ENCODE measurements around the gene PRDM16. TPM values are rescaled to one million over a fixed set of nuclear protein-coding genes. Genes with fewer than 3 reads are reported as not detected.

The PRDM16 gene
- total RNA-seq, 1 experiment from 2014 or later, result 1.6 TPM

DNA sequence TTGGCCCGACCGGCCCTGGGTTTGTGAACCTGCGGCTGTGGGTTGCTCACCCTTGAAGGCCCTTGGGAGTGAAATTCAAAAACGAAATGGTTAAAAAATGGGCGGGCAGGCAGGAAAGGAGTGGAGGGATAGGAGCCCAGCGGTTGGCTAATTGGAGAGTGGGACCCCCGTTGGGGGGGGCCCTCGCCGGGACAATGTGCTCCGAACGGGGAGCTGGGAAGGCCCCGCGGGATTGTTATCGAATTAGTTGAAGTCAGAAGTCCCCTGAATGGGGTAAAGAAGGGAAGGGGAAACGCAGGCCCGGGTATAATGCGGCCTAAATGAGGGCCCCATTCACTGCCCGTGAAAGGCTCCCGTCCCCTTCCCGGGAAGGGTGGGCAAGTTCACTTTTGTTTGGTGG, 135.7 kb downstream of the PRDM16 start:
- Mint-ChIP-seq H3K27me3 (ENCODE audit: low read depth) (no peaks in the 10 kb centered on the region), H3K9me3 (no peaks in the 10 kb centered on the region), H3K4me3 (no peak overlapping the region), H3K4me1 (peaks cover 10% of the 10 kb centered on the region), H3K36me3 (no peaks in the 10 kb centered on the region), H3K27ac (peak overlapping the region; percentile 77)
- CTCF ChIA-PET, result no interaction called here
- ATAC-seq (no peak), DNase-seq (ENCODE audit: low spot score) (no peak)
- POLR2A ChIA-PET, result no interaction called here
- TF ChIP-seq GABPB1 (CRISPR knock-in tag; IDR thresholded peaks at IDR 0.05) (no peak), OVOL2 (CRISPR knock-in tag; IDR thresholded peaks at IDR 0.05; ENCODE audit: borderline replicate concordance) (no peak), JAZF1 (CRISPR knock-in tag; IDR thresholded peaks at IDR 0.05) (no peak), ATF1 (CRISPR knock-in tag; IDR thresholded peaks at IDR 0.05) (no peak), CBFB (CRISPR knock-in tag; IDR thresholded peaks at IDR 0.05; ENCODE audit: low read depth) (no peak)
- TF ChIP-seq, protein P1, sequence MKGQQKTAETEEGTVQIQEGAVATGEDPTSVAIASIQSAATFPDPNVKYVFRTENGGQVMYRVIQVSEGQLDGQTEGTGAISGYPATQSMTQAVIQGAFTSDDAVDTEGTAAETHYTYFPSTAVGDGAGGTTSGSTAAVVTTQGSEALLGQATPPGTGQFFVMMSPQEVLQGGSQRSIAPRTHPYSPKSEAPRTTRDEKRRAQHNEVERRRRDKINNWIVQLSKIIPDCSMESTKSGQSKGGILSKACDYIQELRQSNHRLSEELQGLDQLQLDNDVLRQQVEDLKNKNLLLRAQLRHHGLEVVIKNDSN (CRISPR knock-in tag; IDR thresholded peaks at IDR 0.05), result no peak
- TF ChIP-seq, protein P2, sequence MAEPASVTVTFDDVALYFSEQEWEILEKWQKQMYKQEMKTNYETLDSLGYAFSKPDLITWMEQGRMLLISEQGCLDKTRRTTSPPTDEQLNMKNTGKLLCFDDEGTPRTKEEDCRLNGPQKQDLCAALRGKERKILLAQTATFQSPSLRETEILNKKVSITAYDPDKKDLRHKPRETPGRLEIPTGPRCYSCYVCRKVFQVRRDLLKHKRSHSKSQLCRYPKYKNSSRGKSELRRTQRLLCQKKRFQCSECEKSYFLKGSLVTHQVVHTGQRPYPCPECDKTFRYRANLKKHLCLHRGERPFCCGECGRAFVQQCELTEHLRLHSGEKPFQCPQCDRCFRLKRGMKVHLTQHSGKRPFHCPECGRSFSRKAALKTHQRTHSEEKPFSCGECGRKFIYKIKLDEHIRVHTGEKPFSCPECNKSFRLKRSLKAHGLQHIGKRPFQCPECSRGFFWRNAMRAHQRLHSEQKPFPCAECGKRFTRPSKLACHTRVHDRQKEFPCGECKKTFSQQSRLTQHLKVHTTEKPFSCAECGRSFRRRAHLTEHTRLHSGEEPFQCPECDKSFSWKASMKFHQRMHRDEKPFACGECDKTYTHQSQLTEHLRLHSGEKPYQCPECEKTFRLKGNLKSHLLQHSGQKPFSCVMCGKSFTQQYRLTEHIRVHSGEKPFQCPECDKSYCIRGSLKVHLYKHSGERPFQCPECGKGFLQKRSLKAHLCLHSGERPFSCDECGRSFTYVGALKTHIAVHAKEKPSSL (CRISPR knock-in tag; conservative IDR thresholded peaks at IDR 0.05), result no peak
- TF ChIP-seq, protein P3, sequence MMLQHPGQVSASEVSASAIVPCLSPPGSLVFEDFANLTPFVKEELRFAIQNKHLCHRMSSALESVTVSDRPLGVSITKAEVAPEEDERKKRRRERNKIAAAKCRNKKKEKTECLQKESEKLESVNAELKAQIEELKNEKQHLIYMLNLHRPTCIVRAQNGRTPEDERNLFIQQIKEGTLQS (CRISPR knock-in tag; conservative IDR thresholded peaks at IDR 0.05), result no peak
- TF ChIP-seq, protein P4, sequence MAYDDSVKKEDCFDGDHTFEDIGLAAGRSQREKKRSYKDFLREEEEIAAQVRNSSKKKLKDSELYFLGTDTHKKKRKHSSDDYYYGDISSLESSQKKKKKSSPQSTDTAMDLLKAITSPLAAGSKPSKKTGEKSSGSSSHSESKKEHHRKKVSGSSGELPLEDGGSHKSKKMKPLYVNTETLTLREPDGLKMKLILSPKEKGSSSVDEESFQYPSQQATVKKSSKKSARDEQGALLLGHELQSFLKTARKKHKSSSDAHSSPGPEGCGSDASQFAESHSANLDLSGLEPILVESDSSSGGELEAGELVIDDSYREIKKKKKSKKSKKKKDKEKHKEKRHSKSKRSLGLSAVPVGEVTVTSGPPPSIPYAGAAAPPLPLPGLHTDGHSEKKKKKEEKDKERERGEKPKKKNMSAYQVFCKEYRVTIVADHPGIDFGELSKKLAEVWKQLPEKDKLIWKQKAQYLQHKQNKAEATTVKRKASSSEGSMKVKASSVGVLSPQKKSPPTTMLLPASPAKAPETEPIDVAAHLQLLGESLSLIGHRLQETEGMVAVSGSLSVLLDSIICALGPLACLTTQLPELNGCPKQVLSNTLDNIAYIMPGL (CRISPR knock-in tag; IDR thresholded peaks at IDR 0.05), result no peak

DNA sequence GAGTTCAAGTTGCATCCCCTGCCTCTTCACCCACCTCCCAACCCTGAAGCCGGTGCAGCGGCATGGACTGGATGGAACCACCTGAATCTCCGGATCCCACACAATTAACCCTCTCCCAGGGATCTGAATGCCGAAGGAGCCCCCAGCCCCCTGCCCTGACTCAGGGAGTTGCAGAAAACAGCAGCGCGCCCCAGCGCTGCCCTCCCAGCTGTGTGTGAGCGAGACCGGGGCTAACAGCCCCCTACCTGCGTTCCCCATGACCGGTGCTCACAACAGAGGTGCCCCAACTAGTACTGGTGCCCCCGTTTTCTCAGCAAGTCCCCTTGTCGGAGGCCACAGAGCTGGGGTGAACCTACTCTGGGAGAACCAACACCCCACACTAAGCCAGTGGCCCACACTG, 136.8 kb downstream of the PRDM16 start:
- no peak for TF ChIP-seq FOXP1 (CRISPR knock-in tag; IDR thresholded peaks at IDR 0.05; ENCODE audit: borderline replicate concordance)
- TF ChIP-seq, protein P5, sequence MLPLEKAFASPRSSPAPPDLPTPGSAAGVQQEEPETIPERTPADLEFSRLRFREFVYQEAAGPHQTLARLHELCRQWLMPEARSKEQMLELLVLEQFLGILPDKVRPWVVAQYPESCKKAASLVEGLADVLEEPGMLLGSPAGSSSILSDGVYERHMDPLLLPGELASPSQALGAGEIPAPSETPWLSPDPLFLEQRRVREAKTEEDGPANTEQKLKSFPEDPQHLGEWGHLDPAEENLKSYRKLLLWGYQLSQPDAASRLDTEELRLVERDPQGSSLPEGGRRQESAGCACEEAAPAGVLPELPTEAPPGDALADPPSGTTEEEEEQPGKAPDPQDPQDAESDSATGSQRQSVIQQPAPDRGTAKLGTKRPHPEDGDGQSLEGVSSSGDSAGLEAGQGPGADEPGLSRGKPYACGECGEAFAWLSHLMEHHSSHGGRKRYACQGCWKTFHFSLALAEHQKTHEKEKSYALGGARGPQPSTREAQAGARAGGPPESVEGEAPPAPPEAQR (CRISPR knock-in tag; IDR thresholded peaks at IDR 0.05), result no peak
- TF ChIP-seq FOXJ3 (CRISPR knock-in tag; IDR thresholded peaks at IDR 0.05; ENCODE audit: borderline replicate concordance), result no peak
- H3K9me3 Mint-ChIP-seq, result no peaks in the 10 kb centered on the region
- H3K27ac Mint-ChIP-seq, result no peak overlapping the region
- ChIA-PET POLR2A (no interaction called here), CTCF (interaction anchor here (0.6 kb wide), 1 partner anchor 47 kb away, joined by 3 read pairs; no protein-coding TSS in a partner anchor)
- H3K4me3 Mint-ChIP-seq, result no peak overlapping the region
- no peaks in the 10 kb centered on the region for H3K27me3 Mint-ChIP-seq (ENCODE audit: low read depth)
- ATAC-seq (no peak), DNase-seq (ENCODE audit: low spot score) (no peak)
- no peaks in the 10 kb centered on the region for H3K36me3 Mint-ChIP-seq
- peaks cover 10% of the 10 kb centered on the region for H3K4me1 Mint-ChIP-seq

DNA sequence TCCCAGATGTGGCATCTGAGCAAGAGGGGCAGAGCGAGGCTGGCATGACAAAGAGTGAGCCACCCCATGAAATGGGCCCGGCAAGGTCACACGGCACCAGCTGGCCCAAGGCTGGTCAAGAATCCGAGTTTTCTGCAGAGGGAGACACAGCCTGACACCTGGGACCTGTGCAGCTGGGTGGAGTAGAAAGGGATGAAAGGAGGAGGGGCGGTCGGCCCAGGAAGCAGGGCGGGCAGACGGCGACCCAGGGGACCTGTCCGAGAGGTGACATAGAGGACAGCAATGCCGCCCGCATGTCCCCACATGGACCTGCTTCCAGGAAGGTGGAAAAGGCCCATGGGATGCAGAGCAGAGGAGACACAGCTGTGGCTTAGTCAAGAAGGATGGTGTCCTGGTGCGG, 137.7 kb downstream of the PRDM16 start:
- ATAC-seq, result no peak
- no peak overlapping the region for H3K27ac Mint-ChIP-seq
- no peak for DNase-seq (ENCODE audit: low spot score)
- ChIA-PET CTCF (no interaction called here), POLR2A (no interaction called here)
- no peaks in the 10 kb centered on the region for H3K27me3 Mint-ChIP-seq (ENCODE audit: low read depth)
- no peaks in the 10 kb centered on the region for H3K36me3 Mint-ChIP-seq
- H3K9me3 Mint-ChIP-seq, result no peaks in the 10 kb centered on the region
- peaks cover 10% of the 10 kb centered on the region for H3K4me1 Mint-ChIP-seq
- H3K4me3 Mint-ChIP-seq, result no peak overlapping the region
- no peak for TF ChIP-seq GABPB1 (CRISPR knock-in tag; IDR thresholded peaks at IDR 0.05)
- TF ChIP-seq, protein P6, sequence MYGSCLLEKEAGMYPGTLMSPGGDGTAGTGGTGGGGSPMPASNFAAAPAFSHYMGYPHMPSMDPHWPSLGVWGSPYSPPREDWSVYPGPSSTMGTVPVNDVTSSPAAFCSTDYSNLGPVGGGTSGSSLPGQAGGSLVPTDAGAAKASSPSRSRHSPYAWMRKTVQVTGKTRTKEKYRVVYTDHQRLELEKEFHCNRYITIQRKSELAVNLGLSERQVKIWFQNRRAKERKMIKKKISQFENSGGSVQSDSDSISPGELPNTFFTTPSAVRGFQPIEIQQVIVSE (CRISPR knock-in tag; IDR thresholded peaks at IDR 0.05; ENCODE audit: borderline replicate concordance), result no peak
- TF ChIP-seq, protein P7, sequence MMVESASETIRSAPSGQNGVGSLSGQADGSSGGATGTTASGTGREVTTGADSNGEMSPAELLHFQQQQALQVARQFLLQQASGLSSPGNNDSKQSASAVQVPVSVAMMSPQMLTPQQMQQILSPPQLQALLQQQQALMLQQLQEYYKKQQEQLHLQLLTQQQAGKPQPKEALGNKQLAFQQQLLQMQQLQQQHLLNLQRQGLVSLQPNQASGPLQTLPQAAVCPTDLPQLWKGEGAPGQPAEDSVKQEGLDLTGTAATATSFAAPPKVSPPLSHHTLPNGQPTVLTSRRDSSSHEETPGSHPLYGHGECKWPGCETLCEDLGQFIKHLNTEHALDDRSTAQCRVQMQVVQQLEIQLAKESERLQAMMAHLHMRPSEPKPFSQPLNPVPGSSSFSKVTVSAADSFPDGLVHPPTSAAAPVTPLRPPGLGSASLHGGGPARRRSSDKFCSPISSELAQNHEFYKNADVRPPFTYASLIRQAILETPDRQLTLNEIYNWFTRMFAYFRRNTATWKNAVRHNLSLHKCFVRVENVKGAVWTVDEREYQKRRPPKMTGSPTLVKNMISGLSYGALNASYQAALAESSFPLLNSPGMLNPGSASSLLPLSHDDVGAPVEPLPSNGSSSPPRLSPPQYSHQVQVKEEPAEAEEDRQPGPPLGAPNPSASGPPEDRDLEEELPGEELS (CRISPR knock-in tag; IDR thresholded peaks at IDR 0.05), result no peak
- TF ChIP-seq ZNF423 (CRISPR knock-in tag; IDR thresholded peaks at IDR 0.05), result no peak
- TF ChIP-seq NR1H2 (CRISPR knock-in tag; IDR thresholded peaks at IDR 0.05), result no peak
- TF ChIP-seq, protein P8, sequence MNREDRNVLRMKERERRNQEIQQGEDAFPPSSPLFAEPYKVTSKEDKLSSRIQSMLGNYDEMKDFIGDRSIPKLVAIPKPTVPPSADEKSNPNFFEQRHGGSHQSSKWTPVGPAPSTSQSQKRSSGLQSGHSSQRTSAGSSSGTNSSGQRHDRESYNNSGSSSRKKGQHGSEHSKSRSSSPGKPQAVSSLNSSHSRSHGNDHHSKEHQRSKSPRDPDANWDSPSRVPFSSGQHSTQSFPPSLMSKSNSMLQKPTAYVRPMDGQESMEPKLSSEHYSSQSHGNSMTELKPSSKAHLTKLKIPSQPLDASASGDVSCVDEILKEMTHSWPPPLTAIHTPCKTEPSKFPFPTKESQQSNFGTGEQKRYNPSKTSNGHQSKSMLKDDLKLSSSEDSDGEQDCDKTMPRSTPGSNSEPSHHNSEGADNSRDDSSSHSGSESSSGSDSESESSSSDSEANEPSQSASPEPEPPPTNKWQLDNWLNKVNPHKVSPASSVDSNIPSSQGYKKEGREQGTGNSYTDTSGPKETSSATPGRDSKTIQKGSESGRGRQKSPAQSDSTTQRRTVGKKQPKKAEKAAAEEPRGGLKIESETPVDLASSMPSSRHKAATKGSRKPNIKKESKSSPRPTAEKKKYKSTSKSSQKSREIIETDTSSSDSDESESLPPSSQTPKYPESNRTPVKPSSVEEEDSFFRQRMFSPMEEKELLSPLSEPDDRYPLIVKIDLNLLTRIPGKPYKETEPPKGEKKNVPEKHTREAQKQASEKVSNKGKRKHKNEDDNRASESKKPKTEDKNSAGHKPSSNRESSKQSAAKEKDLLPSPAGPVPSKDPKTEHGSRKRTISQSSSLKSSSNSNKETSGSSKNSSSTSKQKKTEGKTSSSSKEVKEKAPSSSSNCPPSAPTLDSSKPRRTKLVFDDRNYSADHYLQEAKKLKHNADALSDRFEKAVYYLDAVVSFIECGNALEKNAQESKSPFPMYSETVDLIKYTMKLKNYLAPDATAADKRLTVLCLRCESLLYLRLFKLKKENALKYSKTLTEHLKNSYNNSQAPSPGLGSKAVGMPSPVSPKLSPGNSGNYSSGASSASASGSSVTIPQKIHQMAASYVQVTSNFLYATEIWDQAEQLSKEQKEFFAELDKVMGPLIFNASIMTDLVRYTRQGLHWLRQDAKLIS (CRISPR knock-in tag; IDR thresholded peaks at IDR 0.05; ENCODE audit: borderline replicate concordance), result no peak
